ENCODE data around the gene PRKCH.

Gene PRKCH

DNA sequence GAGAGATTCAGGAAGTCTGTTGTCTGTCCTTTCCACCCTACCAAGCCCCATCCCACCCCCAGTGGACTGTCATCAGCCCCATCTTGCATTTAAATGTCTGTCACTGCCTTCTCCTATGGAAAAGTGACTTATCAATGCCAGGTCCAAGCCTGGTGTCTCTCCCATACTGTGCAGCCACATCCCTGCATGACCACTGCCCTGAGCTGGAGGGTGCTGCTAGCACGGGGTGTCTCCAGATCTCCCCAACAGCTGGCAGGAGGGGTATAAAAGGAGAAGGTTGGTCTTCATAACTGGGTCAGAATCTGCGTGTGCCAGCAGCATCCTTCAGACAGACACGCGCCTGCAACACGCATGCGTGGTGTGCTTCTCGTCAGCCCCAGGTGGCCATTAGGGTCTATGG is 219.6 kb downstream of the PRKCH start:
- no peak for DNase-seq (ENCODE audit: low read depth in 1 of 2, low spot score in 1 of 2)

DNA sequence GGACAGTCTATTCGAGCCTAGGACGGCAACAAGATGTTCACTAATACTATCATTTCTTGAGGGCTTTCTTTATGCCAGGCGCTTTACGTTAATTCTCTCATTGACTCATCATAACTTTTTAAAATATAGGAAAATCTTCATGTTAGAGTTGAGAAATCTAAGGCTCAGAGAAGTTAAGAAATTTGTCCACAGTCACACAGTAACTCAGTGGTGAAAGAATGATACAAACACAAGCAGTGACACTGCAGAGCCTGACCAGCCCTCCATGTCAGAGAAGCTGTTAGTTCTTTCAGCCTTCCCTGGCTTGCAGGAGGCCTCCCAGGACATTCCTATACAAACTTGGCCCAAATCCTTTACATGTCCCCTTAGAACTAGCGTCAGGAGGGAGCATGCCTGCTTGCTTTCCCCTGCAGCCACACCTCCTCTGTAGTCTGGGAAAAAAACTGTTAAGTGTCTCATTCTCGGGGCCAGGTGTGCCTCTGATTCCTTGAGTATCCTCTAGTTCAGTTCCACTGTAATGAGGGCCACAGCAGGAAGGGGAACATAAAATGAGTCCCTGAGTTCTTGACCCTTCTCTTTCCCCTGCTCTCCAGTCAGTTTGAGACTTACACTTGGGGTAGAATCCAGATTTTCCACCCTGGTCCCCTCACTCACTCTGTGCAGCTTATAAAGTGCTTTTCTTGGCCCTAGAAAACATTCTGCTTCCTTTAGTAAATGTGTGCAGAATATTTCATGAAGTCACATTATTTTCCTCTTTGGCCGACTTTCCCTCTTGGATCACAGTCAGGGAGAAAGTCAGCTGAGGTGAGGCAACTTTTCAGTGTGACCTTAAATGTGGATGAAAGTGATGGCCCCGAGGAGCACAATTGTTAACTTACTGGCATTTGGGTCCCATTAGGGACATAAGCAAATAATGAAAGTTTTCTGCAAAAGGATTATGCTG is 221.7 kb downstream of the PRKCH start:
- no peak for DNase-seq (ENCODE audit: low read depth in 1 of 2, low spot score in 1 of 2)

DNA sequence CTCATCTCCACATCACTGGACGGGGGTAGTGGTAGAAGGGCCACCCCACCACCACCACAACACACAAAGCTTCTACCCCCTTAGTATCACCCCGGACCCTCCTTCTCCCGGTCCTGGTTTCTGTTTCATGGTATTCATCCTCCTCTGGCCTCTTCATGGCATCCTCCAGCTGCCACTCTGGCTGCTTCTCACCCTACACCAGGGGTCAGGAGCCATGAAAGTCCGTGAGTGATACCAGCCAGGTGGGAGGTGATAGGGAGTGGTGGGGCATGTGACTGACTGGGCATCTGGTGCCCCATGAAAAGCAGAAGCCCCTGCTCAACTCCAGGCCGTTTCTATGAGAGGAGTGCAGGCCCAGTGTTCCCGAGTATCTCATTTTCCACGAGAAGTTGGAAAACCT is 222.6 kb downstream of the PRKCH start:
- no peak for DNase-seq (ENCODE audit: low read depth in 1 of 2, low spot score in 1 of 2)

DNA sequence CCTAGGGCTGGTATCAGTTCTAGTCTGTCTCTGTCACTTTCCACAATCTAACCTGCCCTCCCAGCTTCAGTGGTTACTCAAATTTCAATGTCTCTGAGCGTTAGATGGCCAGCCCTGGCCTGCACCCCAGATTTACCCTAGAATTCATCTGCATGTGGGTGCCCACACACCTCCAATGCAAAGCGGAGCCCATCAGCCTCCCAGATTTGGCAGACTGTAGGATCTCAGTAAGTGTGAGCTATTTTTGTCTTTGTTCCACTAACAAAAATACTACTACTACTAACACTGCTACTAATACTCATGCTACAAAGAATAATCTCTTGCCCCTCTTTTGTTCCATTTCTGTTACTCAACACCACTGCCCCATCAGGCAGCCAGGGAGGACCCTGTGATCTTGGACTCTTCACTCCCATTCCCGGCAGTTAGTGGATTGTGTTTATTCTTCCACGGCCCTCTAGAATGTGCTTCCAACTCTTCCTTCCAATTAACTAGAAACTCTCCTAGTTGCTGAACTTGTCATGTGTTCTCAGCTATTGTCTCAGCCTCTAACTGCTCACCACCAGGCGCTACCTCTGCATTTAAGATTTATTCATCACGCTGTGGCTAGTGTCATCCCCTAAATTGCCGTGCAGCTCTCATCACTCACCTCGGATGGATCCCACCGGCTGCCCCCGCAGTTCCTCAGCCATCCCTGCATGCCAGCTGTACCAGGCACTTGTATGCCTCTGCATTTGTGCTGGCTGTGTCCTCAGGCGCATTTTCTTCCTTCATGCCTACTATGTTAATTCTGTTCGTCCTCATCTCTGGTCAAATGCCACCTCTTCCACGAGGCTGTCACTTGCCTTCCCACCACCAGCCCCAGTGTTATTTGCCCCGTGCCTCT is 223.3 kb downstream of the PRKCH start:
- DNase-seq (ENCODE audit: low read depth in 1 of 2, low spot score in 1 of 2): no peak

DNA sequence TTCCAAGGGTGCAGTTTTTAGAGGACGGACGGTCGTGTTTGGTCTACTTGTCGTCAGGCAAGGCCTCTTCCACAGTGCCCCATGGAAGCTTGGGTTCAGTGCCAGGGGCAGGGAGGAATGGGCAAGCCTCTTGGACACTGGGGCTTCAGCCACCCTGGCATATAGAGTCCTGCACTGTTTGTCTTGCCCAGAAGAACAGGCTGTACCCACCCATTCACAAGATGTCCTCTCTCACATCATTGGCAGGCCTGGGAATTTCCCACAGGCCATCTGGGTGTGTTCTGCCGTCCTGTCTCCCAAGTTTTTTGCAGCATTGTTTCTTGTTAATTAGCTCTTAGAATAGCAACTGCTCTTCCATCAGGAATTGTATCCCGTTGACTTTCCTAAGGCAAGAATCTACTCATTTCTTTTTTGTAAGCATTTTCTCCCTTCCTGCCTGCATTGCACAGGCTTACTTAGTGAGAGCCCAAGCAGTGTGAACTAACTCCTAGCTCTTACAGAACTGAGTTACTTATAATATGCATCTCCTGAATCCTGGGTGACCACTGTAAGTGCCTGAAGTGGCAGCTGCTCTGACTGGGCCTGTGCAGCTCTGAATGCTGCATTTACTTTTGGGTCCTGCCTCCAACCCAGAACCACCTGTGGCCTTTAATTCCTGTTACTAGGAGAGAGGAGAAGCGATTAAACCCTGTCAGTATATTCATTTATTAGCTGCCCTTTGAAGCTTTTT is 224.5 kb downstream of the PRKCH start:
- DNase-seq (ENCODE audit: low read depth in 1 of 2, low spot score in 1 of 2): no peak

DNA sequence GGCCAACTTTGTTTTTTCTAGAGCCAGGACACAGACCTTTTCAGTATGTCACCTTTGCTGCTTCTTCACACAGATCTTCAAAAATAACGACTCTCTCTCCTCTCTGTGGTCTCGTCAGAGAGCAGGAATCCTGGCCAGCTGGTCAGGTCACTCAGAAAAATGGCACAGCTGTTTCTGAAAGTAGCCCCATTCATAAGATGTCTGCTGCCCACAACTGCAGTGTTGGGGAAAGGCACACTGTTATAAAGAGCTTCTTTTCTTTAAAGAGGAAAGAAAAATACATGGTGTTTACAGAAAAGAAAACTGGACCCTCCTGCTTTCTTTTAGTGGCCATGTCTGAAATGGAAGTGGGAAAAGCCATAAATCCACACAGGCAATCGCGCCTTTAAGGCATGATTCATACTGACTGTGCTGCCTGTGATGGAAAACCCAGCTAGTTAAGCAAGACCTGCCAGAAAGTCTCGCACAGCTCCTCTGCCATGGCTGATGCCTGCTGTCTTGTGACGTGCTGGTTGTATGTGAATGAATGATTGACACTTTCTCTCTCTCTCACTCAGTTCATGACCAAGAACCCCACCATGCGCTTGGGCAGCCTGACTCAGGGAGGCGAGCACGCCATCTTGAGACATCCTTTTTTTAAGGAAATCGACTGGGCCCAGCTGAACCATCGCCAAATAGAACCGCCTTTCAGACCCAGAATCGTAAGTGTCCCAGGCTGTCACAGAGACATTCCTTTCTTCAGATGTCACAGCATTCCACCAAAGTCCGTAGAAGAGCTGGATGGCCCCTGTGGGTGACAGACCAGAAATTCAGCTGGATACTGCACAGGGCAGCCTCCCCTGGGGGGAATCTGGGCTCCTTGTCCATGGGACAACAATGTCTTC is 226.0 kb downstream of the PRKCH start:
- no peak for DNase-seq (ENCODE audit: low read depth in 1 of 2, low spot score in 1 of 2)

DNA sequence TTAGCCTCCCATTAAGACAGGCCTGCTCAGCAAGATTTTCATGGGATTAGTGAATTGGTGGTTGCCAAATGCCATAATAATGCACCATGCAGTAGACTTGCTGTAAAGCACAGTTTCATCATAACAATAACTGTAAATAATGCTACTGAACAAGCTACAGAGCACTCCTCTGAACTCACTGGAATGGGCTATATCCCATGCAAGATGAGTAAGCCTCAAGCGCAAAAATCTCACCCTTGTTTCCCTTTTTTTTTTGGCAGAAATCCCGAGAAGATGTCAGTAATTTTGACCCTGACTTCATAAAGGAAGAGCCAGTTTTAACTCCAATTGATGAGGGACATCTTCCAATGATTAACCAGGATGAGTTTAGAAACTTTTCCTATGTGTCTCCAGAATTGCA is 228.0 kb downstream of the PRKCH start:
- no peak for DNase-seq (ENCODE audit: low read depth in 1 of 2, low spot score in 1 of 2)

DNA sequence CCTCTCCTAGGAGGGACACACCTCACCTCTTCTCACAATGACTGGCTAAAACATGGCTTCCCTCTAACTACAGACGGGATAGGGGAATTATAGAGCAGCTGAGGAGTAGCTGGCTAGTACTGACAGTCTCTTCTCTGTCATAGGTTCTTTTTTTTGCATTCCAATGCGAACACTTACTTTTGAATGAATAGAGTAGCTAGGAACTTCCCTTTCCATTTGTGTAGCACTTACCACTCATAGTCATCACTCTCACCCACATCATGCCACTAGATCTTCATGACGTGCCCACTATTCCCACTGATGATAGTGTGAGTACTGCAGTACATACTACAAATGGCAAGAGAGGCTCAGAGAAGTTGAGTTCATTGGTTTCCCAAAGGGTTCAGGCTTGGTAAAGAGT is 230.0 kb downstream of the PRKCH start:
- DNase-seq (ENCODE audit: low read depth in 1 of 2, low spot score in 1 of 2): no peak

DNA sequence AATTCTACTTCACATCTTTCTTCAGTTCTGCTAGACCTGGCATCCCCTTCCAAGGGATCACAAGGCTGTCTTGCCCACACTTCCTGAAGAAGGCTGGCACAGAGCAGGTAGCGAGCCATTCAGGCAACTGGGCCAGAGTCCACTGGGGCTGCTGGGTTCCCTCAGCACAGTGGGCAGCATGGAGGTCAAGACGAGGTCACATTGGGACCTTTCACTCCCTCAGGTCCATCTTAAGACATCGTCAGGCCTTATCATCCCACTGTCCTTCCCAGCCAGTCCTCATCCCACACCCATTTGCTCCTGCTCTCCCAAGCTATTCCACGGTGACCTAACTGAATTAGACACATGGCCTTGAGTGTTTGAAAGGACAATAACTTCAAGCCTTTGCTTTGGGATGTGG is 230.9 kb downstream of the PRKCH start:
- DNase-seq (ENCODE audit: low read depth in 1 of 2, low spot score in 1 of 2): no peak

DNA sequence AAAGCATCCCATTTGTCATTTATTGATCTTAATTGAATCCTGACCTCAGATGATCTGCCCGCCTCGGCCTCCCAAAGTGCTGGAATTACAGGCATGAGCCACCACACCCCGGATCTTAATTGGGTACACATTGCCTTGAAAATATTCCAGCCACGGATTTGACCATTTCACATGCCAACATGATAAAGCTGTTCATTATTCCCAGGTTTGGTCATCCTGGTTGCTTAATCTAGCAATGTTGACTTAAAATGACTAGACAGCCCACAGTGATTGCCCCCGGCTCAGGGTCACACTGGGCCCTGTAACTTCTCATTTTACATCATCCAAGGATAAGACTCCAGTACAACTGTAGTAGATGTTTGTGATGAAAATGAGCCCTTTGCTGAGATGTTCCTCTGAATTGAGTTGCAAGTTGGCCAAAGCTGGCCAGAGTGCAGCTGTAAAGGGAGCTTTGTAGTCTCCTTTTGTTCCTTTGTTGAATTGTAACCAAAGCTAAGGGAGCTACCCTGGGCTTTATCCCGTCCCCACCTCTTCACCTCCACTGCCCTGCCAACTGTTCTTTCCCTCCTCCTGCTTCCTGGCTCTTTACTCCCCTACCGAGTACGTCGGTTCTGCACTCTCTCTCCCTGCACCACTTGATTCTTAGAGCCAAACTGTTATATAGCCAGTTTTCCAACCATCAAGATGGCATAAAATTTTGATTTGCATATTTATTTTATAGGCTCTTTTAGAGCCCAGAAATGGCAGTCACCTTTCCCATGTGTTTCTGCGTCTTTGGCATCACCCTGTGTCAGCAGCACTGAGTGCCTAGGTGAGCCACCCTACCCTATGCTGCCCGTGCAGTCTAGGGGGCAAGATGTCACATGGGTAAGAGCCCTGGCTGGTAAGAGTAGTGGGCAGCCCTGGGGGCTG is 232.6 kb downstream of the PRKCH start:
- DNase-seq (ENCODE audit: low read depth in 1 of 2, low spot score in 1 of 2): no peak

DNA sequence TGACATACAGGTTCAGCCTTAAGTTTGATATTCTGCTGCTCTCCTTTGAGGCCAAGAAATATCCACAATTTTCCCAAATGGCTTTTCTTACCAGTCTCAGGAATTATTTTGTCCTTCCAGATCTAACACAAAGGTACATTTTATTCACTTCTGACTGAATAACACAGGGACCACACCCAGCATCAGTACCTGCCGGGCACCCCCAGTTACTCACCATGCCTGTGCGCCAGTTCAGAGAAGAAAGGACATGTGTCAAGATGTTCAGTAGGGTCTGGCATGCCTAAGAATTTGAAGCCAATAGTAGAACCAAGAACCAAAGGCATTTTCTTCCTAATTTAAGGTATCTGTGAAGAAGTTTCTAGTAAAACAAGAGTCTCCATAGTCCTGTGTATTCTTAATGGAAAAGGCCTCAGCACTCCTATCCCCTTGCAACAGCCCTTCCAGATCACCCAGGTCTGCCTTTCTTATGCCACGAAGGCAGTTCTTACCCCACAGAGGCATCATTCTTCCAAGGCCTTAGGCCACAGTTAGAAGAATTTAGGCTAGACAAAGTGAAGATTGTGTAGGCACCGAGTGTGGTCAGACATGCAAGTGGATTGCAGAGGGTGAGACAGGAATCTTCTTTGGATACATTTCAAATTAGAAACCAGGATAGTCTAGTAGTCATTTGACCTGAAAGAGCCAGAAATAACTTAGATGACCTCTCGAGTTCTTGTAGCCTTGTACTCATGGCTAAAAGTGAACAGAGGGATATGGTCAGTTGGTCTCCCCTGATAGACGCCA is 233.9 kb downstream of the PRKCH start:
- DNase-seq (ENCODE audit: low read depth in 1 of 2, low spot score in 1 of 2): no peak

DNA sequence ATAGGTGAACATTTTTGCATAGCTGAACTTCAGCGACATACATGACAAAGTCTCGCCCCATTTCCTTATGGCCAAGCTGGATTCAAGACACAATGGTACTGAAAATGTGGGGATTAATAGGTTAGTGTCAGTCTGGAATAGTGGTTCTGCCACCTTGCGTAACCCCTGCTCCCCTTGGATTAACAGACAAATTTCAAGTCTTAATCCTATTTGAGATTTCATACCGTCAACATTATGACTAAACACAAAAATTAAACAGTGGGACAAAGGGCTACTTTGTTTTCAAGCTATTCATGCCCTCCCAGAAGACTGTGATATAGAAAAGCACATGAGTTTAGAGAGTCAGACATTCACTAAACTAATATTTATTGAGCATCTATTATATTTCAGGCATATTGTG is 235.1 kb downstream of the PRKCH start:
- no peak for DNase-seq (ENCODE audit: low read depth in 1 of 2, low spot score in 1 of 2)

DNA sequence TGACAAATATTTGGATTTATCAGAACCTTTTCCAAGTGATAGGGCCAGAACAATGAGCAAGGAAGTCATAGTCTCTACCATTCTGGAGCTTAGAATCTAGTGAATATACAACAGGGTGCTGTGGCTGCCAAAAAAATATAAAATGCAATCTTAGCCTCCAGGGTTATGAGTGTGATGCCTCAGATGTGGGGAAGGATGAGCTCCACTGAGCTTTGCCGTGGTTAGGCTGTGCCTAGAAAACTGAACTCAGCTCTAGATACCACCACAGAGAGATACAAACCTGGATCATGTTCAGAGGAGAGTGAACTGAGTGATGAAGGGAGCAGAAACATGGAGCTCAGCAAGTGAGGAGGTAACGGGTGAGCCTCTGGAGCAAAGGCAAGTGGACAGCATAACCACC is 235.9 kb downstream of the PRKCH start:
- no peak for DNase-seq (ENCODE audit: low read depth in 1 of 2, low spot score in 1 of 2)

DNA sequence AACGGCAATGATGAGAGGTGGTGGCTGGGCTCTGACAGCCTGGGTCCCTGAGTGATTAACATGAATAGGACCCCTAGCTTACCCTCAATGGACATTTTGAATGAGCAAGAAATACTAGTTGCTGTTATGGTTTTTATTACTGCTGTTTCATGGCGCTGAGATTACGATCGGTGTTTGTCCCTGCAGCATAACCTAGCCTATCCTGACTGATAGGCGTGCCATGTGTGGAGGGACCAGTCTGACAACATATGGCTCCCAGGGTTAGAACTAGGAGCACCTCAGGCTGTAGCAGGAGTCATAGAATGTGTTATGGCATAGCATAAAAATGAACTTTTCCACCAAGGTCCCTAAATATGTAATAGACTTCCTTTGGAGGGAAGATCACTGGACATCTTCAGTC is 236.5 kb downstream of the PRKCH start:
- DNase-seq (ENCODE audit: low read depth in 1 of 2, low spot score in 1 of 2): no peak

DNA sequence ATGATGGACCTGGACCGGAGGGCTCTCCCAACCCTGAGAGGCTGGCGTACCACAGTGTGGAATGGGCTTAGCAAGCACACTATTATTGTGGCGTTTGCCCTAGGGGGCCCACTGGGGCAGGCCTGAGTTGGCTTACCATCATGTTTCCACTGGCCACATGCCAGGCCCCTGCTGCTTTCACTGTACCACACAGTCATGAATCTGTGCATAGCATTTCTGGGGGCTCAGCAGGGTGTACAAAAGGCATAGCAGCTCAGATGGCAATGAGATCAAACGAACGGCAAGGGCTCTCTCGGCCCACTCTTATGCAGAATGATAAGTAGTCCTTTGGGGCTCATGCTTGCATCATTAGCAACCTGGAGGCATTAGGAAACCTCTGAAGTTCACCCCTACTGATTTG is 236.9 kb downstream of the PRKCH start:
- DNase-seq (ENCODE audit: low read depth in 1 of 2, low spot score in 1 of 2): no peak

DNA sequence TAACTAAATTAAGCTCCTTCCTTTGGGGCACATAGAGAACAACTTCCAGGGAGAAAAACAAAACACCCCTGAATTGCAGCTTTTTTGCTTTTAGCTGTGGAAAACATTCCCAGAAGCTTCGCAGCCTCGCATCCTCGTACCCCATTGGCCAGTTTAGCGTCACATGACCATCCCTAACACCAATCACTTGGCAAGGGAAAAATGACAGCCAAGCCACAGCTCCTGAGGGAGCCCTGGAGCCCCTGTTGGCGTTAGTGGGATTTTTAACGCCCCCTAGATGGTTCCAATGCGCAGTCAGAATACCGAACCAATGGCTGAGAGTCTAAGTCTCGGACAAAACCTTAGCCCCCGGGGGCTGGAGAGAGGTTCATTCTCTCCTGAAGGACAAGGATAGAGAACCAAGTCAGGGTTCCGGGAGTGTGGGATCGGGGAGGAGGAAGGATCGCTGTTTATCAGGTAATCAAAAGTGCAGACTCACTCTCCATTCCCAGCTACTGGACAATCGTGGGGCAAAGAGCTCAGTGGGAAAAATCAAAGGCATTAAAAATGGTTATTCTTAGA is 238.3 kb downstream of the PRKCH start:
- no peak for DNase-seq (ENCODE audit: low read depth in 1 of 2, low spot score in 1 of 2)

DNA sequence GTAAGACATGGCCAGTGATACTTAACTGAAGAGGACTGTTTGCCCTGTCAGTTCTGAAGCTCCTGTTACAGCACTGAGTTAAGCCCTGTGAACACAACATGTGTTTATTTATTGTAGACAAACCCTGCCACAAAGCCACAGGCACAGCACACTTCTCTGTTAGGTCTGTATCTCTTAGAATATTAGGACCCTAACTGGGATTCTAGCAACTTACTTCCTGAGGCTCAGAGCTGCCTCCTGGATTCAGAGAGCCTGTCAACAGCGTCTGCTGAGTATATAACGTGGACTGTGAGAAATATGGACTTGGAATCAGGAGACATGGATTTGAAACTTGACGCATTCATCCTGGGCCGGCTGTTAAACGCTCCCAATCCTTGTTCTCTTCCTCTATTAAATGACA is 238.9 kb downstream of the PRKCH start:
- DNase-seq (ENCODE audit: low read depth in 1 of 2, low spot score in 1 of 2): no peak

DNA sequence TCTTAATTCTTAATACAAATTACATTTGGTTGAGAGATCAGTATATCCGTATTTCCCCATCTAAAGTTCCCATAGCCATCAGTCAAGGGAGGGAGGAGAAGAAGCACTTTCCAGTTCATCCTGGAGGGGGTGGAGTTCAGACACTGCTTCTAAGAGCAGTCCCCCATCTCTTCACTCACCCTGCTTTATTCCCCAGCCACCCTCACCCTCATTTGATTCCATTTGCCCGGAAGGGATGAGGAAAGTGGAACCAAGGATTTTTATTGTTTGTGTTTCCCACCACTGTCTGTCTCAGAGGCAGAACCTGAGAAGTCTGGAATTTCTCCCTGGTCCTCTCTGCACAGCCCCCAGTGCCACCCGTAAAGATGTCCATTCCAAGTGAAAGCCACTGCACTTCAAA is 239.7 kb downstream of the PRKCH start:
- no peak for DNase-seq (ENCODE audit: low read depth in 1 of 2, low spot score in 1 of 2)
